Measurements from ENCODE around the gene PRKAR1A. TPM values are rescaled to one million over a fixed set of nuclear protein-coding genes. Genes with fewer than 3 reads are reported as not detected.

Gene PRKAR1A
- total RNA-seq, 1 donor from 2014 or later = 186 TPM

GRCh38 chr17:68598545-68598961, 86.3 kb downstream of the PRKAR1A start:
- H3K27ac ChIP-seq = peak overlapping the region; percentile 88
- no peaks in the 10 kb centered on the region for H3K36me3 ChIP-seq
- H3K4me3 ChIP-seq = peak overlapping the region; percentile 74 to 84
- no peaks in the 10 kb centered on the region for H3K9me3 ChIP-seq
- DNase-seq (ENCODE audit: extremely low spot score in 2 of 2) = no peak
- no peak for TF ChIP-seq POLR2AphosphoS5 (IDR thresholded peaks at IDR 0.05; ENCODE audit: insufficient read depth in 1 of 2, low read depth in 1 of 2)
- TF ChIP-seq POLR2A (IDR thresholded peaks at IDR 0.05) = no peak
- TF ChIP-seq, protein P1, sequence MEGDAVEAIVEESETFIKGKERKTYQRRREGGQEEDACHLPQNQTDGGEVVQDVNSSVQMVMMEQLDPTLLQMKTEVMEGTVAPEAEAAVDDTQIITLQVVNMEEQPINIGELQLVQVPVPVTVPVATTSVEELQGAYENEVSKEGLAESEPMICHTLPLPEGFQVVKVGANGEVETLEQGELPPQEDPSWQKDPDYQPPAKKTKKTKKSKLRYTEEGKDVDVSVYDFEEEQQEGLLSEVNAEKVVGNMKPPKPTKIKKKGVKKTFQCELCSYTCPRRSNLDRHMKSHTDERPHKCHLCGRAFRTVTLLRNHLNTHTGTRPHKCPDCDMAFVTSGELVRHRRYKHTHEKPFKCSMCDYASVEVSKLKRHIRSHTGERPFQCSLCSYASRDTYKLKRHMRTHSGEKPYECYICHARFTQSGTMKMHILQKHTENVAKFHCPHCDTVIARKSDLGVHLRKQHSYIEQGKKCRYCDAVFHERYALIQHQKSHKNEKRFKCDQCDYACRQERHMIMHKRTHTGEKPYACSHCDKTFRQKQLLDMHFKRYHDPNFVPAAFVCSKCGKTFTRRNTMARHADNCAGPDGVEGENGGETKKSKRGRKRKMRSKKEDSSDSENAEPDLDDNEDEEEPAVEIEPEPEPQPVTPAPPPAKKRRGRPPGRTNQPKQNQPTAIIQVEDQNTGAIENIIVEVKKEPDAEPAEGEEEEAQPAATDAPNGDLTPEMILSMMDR (IDR thresholded peaks at IDR 0.05) = no peak
- intact Hi-C loops (cut with DNase I) = no loop called here
- no peaks in the 10 kb centered on the region for H3K27me3 ChIP-seq
- H3K4me1 ChIP-seq = peaks cover 65% of the 10 kb centered on the region

- H3K9me3 ChIP-seq = no peaks in the 10 kb centered on the region
- peaks cover 61% of the 10 kb centered on the region for H3K4me1 ChIP-seq
- no peak for DNase-seq (ENCODE audit: extremely low spot score in 2 of 2)
- no peaks in the 10 kb centered on the region for H3K27me3 ChIP-seq
- peak overlapping the region; percentile 74 to 84 for H3K4me3 ChIP-seq
- H3K27ac ChIP-seq = peak overlapping the region; percentile 88
- intact Hi-C loops (cut with DNase I) = no loop called here
- no peak for TF ChIP-seq POLR2A (IDR thresholded peaks at IDR 0.05)
- peak in 1 of 2 donors; percentile 52 for TF ChIP-seq POLR2AphosphoS5 (IDR thresholded peaks at IDR 0.05; ENCODE audit: insufficient read depth in 1 of 2, low read depth in 1 of 2)
- TF ChIP-seq, protein P1 (IDR thresholded peaks at IDR 0.05) = no peak
- no peaks in the 10 kb centered on the region for H3K36me3 ChIP-seq
Observed at GRCh38 chr17:68599091-68599490, 86.9 kb downstream of the PRKAR1A start.

DNA sequence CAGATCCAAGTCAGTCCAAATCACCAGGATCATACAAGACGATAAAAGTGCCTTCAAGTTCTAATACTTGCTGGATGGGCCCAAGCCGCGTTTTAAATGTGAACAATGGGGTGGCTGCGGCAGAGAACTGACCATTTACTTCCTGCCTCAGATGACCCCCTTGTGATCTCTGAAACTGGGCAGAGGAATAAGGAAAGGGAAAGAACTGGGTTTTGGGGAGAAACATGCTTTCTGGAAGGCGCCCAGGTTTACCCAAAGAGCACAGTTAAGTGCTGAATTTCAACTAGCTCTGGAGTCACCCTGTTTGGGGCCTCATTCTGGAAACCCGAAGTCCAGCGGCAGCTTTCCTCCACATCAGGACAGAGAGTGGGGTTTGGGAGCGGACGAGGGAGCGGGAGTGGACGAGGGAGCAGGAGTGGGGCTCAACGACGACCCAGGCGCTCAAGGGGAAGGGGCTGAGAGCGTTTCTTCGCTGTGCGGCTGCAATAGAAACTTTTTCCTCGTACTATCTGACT, 87.4 kb downstream of the PRKAR1A start:
- H3K27me3 ChIP-seq = no peaks in the 10 kb centered on the region

DNA sequence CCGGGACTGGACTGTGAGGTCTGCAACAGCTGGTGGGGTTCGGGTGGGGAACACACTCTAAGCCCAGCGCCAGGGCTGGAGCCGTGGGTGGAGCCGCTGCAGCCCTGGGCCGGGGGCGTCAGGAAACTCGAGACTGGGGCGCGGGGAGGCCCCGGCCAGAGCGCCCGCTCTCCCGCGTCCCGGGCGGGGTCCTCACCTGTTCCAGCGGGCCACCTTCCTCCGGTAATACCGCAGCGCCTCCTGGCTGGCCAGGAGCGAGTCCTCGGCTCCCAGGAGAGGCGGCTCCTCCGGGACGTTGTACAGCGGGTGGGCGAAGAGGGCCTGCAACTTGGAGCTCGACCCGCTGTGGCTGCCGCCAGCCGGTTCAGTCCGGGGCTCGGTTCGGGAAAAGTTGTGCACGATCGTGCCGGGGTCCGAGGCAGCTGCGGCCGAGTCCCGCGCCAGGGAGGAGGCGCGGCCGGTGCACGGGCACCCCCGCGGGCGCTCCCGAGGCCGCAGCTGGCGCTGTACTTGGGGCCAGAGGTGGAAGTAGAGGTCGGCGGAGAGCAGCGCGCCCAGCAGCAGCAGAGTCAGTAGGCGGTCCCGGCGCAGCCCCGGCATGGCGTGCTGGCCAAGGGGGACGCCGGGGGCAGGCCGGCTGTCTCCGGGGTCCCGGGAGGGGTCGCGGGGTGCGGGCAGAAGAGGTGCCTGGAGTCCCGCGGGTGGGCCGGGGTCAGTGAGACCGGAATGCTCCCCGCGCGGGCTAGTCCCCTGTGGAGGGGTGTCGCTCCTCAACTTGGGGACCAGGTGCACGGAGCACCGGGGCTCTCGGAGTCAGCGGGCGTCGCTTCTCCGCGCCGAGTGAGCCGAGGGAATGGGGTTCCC, 88.1 kb downstream of the PRKAR1A start:
- intact Hi-C loops (cut with DNase I) = no loop called here
- Histone ChIP-seq H3K27ac (peak overlapping the region; percentile 88), H3K4me3 (peak overlapping the region; percentile 74 to 84), H3K4me1 (peaks cover 48% of the 10 kb centered on the region), H3K36me3 (no peaks in the 10 kb centered on the region), H3K9me3 (no peaks in the 10 kb centered on the region), H3K27me3 (no peaks in the 10 kb centered on the region)
- no peak for DNase-seq (ENCODE audit: extremely low spot score in 2 of 2)
- TF ChIP-seq POLR2A (IDR thresholded peaks at IDR 0.05) = no peak
- TF ChIP-seq, protein P1 (IDR thresholded peaks at IDR 0.05) = peak in 1 of 3 experiments; percentile 36

More for the DNA sequence above, 87.4 kb downstream of the PRKAR1A start:
- H3K36me3 ChIP-seq = no peaks in the 10 kb centered on the region
- H3K4me3 ChIP-seq = peak overlapping the region; percentile 74 to 84
- H3K9me3 ChIP-seq = no peaks in the 10 kb centered on the region
- intact Hi-C loops (cut with DNase I) = no loop called here
- no peak for DNase-seq (ENCODE audit: extremely low spot score in 2 of 2)
- TF ChIP-seq, protein P1 (IDR thresholded peaks at IDR 0.05) = no peak
- TF ChIP-seq POLR2AphosphoS5 (IDR thresholded peaks at IDR 0.05; ENCODE audit: insufficient read depth in 1 of 2, low read depth in 1 of 2) (no peak), POLR2A (IDR thresholded peaks at IDR 0.05) (no peak)
- H3K27ac ChIP-seq = peak overlapping the region; percentile 88
- peaks cover 55% of the 10 kb centered on the region for H3K4me1 ChIP-seq

Other genes with a start within 250 kb of the PRKAR1A start
- 2.7 TPM for gene SLC16A6, start 221.3 kb upstream of the PRKAR1A start, total RNA-seq
- 8.1 TPM for gene ARSG, start 220.9 kb upstream of the PRKAR1A start, total RNA-seq
- gene WIPI1, start 54.9 kb upstream of the PRKAR1A start, total RNA-seq = 37.3 TPM
- gene FAM20A, start 88.9 kb downstream of the PRKAR1A start, total RNA-seq = 16.2 TPM

Measured in vagina (tissue), 2 donors.